Activated naive CD4-positive, alpha-beta T cell treated with Interleukin-2 at 50 U/mL for 16 hours (primary cell): ENCODE measurements around the gene TP53BP1.
"Not testable (repeated sequence)": the region's sequence is repeated elsewhere in the genome, so short reads cannot be mapped to it uniquely, and the experiment has no call there.

Experiments
- DNase-seq: peaks from one replicate; pipeline ENCODE4 v3.0.0-alpha.2; 2020

TP53BP1 gene

GRCh38 chr15:43408789-43409188 is 84.2 kb downstream of the TP53BP1 start:
- DNase-seq: no peak

- DNase-seq: no peak
Measured at GRCh38 chr15:43406808-43407207, 86.1 kb downstream of the TP53BP1 start.

GRCh38 chr15:43406189-43406588 is 86.8 kb downstream of the TP53BP1 start:
- no peak for DNase-seq

GRCh38 chr15:43404130-43404529 is 88.8 kb downstream of the TP53BP1 start:
- DNase-seq: no peak

GRCh38 chr15:43403616-43404015 is 89.3 kb downstream of the TP53BP1 start:
- no peak for DNase-seq

GRCh38 chr15:43402255-43402654 is 90.7 kb downstream of the TP53BP1 start:
- DNase-seq: no peak

GRCh38 chr15:43393592-43393991 is 99.4 kb downstream of the TP53BP1 start:
- not testable (repeated sequence) for DNase-seq

- DNase-seq: no peak
Measured at GRCh38 chr15:43390723-43391122, 102.2 kb downstream of the TP53BP1 start.

- DNase-seq: no peak
Measured at GRCh38 chr15:43383070-43383469, 109.9 kb downstream of the TP53BP1 start.

- DNase-seq: no peak
Measured at GRCh38 chr15:43382310-43382709, 110.6 kb downstream of the TP53BP1 start.

- DNase-seq: no peak
Measured at GRCh38 chr15:43378601-43379000, 114.4 kb downstream of the TP53BP1 start.

- DNase-seq: peak; percentile 30
Measured at GRCh38 chr15:43376017-43376705, 116.8 kb downstream of the TP53BP1 start.

- peak; percentile 79 for DNase-seq
Measured at GRCh38 chr15:43370975-43371974, 121.7 kb downstream of the TP53BP1 start, which contains the start of the genes TUBGCP4 and ZSCAN29. Gene TUBGCP4, plus strand, starts transcription at chr15:43371101. Its CDS starts 254 bp downstream, at chr15:43371355. Gene ZSCAN29, minus strand, starts transcription at chr15:43371043. Its CDS starts 1,130 bp downstream, at chr15:43369913.

GRCh38 chr15:43370310-43370974 is 122.5 kb downstream of the TP53BP1 start:
- DNase-seq: no peak

- DNase-seq: no peak
Measured at GRCh38 chr15:43361313-43361903, 131.5 kb downstream of the TP53BP1 start.

GRCh38 chr15:43360821-43361220 is 132.1 kb downstream of the TP53BP1 start:
- no peak for DNase-seq
